HCT116 (cell line): ENCODE results near the gene SV2A. TPM values are rescaled to one million over a fixed set of nuclear protein-coding genes. Genes with fewer than 3 reads are reported as not detected.

Experiments used
- ATAC-seq: fragments of 200-7000 bp; cut with Tn5 transposase; 2 replicates; pipeline ENCODE4 v1.9.1; 2020; ENCODE audit warnings: mild to moderate bottlenecking, moderate library complexity
- BruUV-seq: library from RNA; stranded (reverse); fragments of 400-500 nt; replicated peaks from 2 replicates; lab custom pipeline; 2021; lab: Mats Ljungman, UMichigan
- CTCF ChIA-PET: fragments of 300-600 bp; sonication (Branson Sonifier 250); formaldehyde crosslinking; loops from one replicate; lab custom pipeline; 2021; ENCODE audit warnings: antibody characterized with exemption; lab: Charles Lee
- POLR2A ChIA-PET: fragments of 300-600, 350-600 bp; sonication (Branson Sonifier 250); formaldehyde crosslinking; loops from one replicate; lab custom pipeline; 2021; ENCODE audit warnings: antibody characterized with exemption; lab: Charles Lee
- RAD21 ChIA-PET, 2 experiments: fragments of 300-600 bp; sonication (Branson Sonifier 250); formaldehyde crosslinking; loops; one replicate each; lab custom pipeline; 2023; ENCODE audit warnings: low total read pairs in 2 of 2; ENCODE audit not compliant: uncharacterized antibody in 2 of 2, unreplicated experiment in 2 of 2, low non-redundant PET in 1 of 2; lab: Charles Lee
- DNase-seq: peaks from one replicate; pipeline ENCODE4 v3.0.0-alpha.2; 2010; ENCODE audit warnings: low read depth, low spot score
- H2AFZ ChIP-seq: fragments of 200-600 bp; shearing (Covaris generic), sonication (generic); 2 replicates; pipeline ENCODE4 v1.6.1; 2017; ENCODE audit warnings: low read depth, mixed run types, mixed read lengths, antibody characterized with exemption, low read length; ENCODE audit not compliant: poor library complexity, severe bottlenecking
- H3K27ac ChIP-seq: 2 replicates; pipeline ENCODE4 v1.5.1; 2012; ENCODE audit warnings: low read depth, low read length
- H3K27me3 ChIP-seq: fragments of 200-600 bp; sonication (generic); 2 replicates; pipeline ENCODE4 v1.6.1; 2016; ENCODE audit warnings: mixed run types, low read length, mixed read lengths; ENCODE audit not compliant: insufficient read depth
- H3K36me3 ChIP-seq, 2 experiments: fragments of 200-500 bp in 1 of 2; fragments of 200-600 bp in 1 of 2; sonication (Bioruptor generic) in 1 of 2; sonication (generic) in 1 of 2; 2 replicates each; pipeline versions ENCODE4 v1.5.1 to v1.6.1; 2014 to 2016; ENCODE audit warnings: low read length in 2 of 2, inconsistent platforms in 1 of 2, mixed read lengths in 1 of 2, mixed run types in 1 of 2; ENCODE audit not compliant: insufficient read depth in 2 of 2, control insufficient read depth in 1 of 2
- H3K4me1 ChIP-seq, 2 experiments: fragments of 200-600 bp in 1 of 2; sonication (generic) in 1 of 2; 2 replicates each; pipeline versions ENCODE4 v1.5.1 to v1.6.1; 2012 to 2017; ENCODE audit warnings: low read length in 2 of 2, inconsistent platforms in 1 of 2, mild to moderate bottlenecking in 1 of 2, mixed read lengths in 1 of 2, mixed run types in 1 of 2, moderate library complexity in 1 of 2; ENCODE audit not compliant: insufficient read depth in 2 of 2, control insufficient read depth in 1 of 2
- H3K4me2 ChIP-seq: fragments of 200-600 bp; sonication (generic); 2 replicates; pipeline ENCODE4 v1.6.1; 2017; ENCODE audit warnings: mixed run types, low read length, mixed read lengths
- H3K4me3 ChIP-seq, 2 experiments: fragments of 200-600 bp in 1 of 2; sonication (generic) in 1 of 2; replicated peaks in 1 of 2; 2 replicates each; pipeline ENCODE4 v1.5.1; 2011 to 2016; ENCODE audit warnings: low read length in 2 of 2, control low read depth in 1 of 2, low read depth in 1 of 2, mild to moderate bottlenecking in 1 of 2, mixed read lengths in 1 of 2, mixed run types in 1 of 2
- H3K79me2 ChIP-seq: fragments of 200-600 bp; sonication (generic); 2 replicates; pipeline ENCODE4 v1.6.1; 2017; ENCODE audit warnings: mild to moderate bottlenecking, mixed run types, low read length, moderate library complexity, mixed read lengths; ENCODE audit not compliant: insufficient read depth
- H3K9ac ChIP-seq: fragments of 200-600 bp; sonication (generic); 2 replicates; pipeline ENCODE4 v1.6.1; 2016; ENCODE audit warnings: low read length, mixed read lengths
- H3K9me2 ChIP-seq: fragments of 200-600 bp; sonication (generic), shearing (Covaris generic); 2 replicates; pipeline ENCODE4 v1.6.1; 2017; ENCODE audit warnings: mixed run types, mild to moderate bottlenecking, moderate library complexity; ENCODE audit not compliant: insufficient read depth
- H3K9me3 ChIP-seq, 2 experiments: fragments of 200-500 bp in 1 of 2; fragments of 200-600 bp in 1 of 2; sonication (Bioruptor generic) in 1 of 2; sonication (generic) in 1 of 2; 2 replicates each; pipeline ENCODE4 v1.6.1; 2014 to 2017; ENCODE audit warnings: low read length in 2 of 2, mixed read lengths in 2 of 2, inconsistent platforms in 1 of 2, low read depth in 1 of 2, mild to moderate bottlenecking in 1 of 2, mixed run types in 1 of 2, moderate library complexity in 1 of 2; ENCODE audit not compliant: control insufficient read depth in 1 of 2, insufficient read depth in 1 of 2
- H4K20me1 ChIP-seq: fragments of 200-600 bp; sonication (generic), shearing (Covaris generic); 2 replicates; pipeline ENCODE4 v1.6.1; 2017; ENCODE audit warnings: mixed run types, mild to moderate bottlenecking, moderate library complexity; ENCODE audit not compliant: insufficient read depth
- CBX3 ChIP-seq: IDR thresholded peaks from 2 replicates; pipeline ENCODE4 v1.6.1; 2012; ENCODE audit warnings: low read depth
- EGR1 ChIP-seq: IDR thresholded peaks from 2 replicates; pipeline ENCODE4 v1.6.1; 2012; ENCODE audit warnings: low read depth
- FOSL1 ChIP-seq: IDR thresholded peaks from 2 replicates; pipeline ENCODE4 v1.6.1; 2012; ENCODE audit warnings: low read depth
- JUND ChIP-seq: IDR thresholded peaks from 2 replicates; pipeline ENCODE4 v1.6.1; 2012
- POLR2A ChIP-seq: IDR thresholded peaks from 2 replicates; pipeline ENCODE4 v1.7.0; 2011; ENCODE audit warnings: borderline replicate concordance; ENCODE audit not compliant: insufficient read depth, insufficient read length; ENCODE audit errors: extremely low read depth
- POLR2AphosphoS5 ChIP-seq: IDR thresholded peaks from 2 replicates; pipeline ENCODE4 v1.6.1; 2011; ENCODE audit warnings: mild to moderate bottlenecking, low read depth, low read length, moderate library complexity
- RAD21 ChIP-seq: IDR thresholded peaks from 2 replicates; pipeline ENCODE4 v1.6.1; 2012; ENCODE audit warnings: low read depth, mild to moderate bottlenecking
- SIN3A ChIP-seq: IDR thresholded peaks from 2 replicates; pipeline ENCODE4 v1.6.1; 2012; ENCODE audit warnings: low read depth
- SP1 ChIP-seq: IDR thresholded peaks from 2 replicates; pipeline ENCODE4 v1.6.1; 2012; ENCODE audit warnings: low read depth
- intact Hi-C: fragments of 100-400 bp; cut with micrococcal nuclease; formaldehyde crosslinking; loops from 2 replicates; pipeline ENCODE4 v1.10.0; 2022
- total RNA-seq: library from RNA; stranded (reverse); gene quantifications from one replicate; pipeline ENCODE4 v1.2.1, GENCODE V29; 2021; ENCODE audit not compliant: unreplicated experiment
- TF ChIP-seq, protein P1 (sequence below): IDR thresholded peaks from 2 replicates; pipeline ENCODE4 v1.6.1; 2012
- TF ChIP-seq, protein P2 (sequence below), 3 experiments: fragments of 200-600 bp in 1 of 3; sonication (generic) in 1 of 3; IDR thresholded peaks in 2 of 3; conservative IDR thresholded peaks in 1 of 3; 2 replicates each; pipeline ENCODE4 v1.5.1; 2012 to 2017; ENCODE audit warnings: low read depth in 2 of 3, low read length in 2 of 3, antibody characterized with exemption in 1 of 3, borderline replicate concordance in 1 of 3, control low read depth in 1 of 3, mild to moderate bottlenecking in 1 of 3, mixed read lengths in 1 of 3, mixed run types in 1 of 3, moderate library complexity in 1 of 3; ENCODE audit not compliant: insufficient read depth in 1 of 3

SV2A gene
- total RNA-seq, 1 experiment from 2014 or later, result 0.15 TPM

DNA sequence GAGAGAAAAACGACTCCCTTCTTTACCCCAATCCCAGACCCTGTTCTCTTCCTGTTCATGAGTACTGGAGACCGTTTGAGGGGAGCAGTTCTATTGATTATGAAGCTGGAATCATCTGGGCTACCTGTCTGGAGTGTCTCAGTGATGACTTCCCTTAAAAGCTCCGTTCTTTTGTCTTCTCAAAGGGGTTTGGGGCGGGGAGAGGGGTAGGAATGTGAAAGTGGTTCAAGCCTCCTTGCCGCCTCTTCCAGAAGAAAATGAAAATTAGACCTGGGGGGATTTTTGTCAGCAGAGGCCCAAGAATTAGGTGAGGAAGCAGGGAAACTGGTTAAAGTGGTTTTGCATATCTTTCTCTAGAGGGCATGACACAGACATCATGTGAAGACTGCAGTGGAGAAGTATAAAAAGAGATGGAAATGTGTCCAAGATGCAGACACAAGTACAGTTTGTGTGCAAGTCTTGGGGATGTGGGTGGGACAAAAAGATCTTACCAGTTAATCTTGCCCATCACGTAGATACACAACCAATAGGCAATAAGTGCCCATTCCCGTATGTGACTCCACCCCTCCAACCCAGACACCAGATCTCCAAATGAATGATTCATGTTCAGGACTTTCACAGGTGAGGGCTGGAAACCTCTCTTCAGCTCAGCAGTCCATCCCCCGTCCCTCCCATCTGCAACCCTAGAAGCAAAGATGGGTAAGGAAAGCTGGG, 19.5 kb upstream of the SV2A start:
- peak overlapping the region; percentile 64 to 66 for H3K4me3 ChIP-seq

More for the DNA sequence above, 19.5 kb upstream of the SV2A start:
- intact Hi-C loops, result loop anchor here (5.0 kb wide), 1 partner anchor 75 kb away; the partner anchor contains the start of gene OTUD7B
- Histone ChIP-seq H3K27me3 (no peaks in the 10 kb centered on the region), H3K9me2 (no peaks in the 10 kb centered on the region), H3K4me1 (peaks cover 39 to 63% of the 10 kb centered on the region in 2 experiments), H3K79me2 (no peaks in the 10 kb centered on the region), H3K36me3 (no peaks in the 10 kb centered on the region), H3K4me2 (peak overlapping the region; percentile 90), H3K9ac (peak overlapping the region; percentile 67), H4K20me1 (no peaks in the 10 kb centered on the region), H3K9me3 (no peaks in the 10 kb centered on the region), H3K27ac (peak overlapping the region; percentile 89), H2AFZ (no peak overlapping the region)
- CTCF ChIA-PET, result interaction anchor here (1.7 kb wide), 1 partner anchor 250 kb away, joined by 8 read pairs; no protein-coding TSS in a partner anchor
- BruUV-seq, result no TSS peak
- ATAC-seq, result peak; percentile 74
- RAD21 ChIA-PET, result no interaction called here
- POLR2A ChIA-PET, result interaction anchor here (0.9 to 4.2 kb wide), 3 partner anchors 8 to 93 kb away, joined by 3 to 43 read pairs (median 23); a partner anchor contains a TSS
- TF ChIP-seq SIN3A (peak; percentile 48; the same call in 1 of the 2 replicates), RAD21 (peak; percentile 18; the same call in 1 of the 2 replicates), POLR2A (peak; percentile 83), FOSL1 (peak; percentile 37; the same call in 1 of the 2 replicates), POLR2AphosphoS5 (peak; percentile 89), JUND (peak; percentile 62), EGR1 (no peak), SP1 (peak; percentile 77), CBX3 (no peak)
- TF ChIP-seq, protein P1, sequence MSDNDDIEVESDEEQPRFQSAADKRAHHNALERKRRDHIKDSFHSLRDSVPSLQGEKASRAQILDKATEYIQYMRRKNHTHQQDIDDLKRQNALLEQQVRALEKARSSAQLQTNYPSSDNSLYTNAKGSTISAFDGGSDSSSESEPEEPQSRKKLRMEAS, result peak; percentile 21; the same call in 1 of the 2 replicates
- TF ChIP-seq, protein P2, sequence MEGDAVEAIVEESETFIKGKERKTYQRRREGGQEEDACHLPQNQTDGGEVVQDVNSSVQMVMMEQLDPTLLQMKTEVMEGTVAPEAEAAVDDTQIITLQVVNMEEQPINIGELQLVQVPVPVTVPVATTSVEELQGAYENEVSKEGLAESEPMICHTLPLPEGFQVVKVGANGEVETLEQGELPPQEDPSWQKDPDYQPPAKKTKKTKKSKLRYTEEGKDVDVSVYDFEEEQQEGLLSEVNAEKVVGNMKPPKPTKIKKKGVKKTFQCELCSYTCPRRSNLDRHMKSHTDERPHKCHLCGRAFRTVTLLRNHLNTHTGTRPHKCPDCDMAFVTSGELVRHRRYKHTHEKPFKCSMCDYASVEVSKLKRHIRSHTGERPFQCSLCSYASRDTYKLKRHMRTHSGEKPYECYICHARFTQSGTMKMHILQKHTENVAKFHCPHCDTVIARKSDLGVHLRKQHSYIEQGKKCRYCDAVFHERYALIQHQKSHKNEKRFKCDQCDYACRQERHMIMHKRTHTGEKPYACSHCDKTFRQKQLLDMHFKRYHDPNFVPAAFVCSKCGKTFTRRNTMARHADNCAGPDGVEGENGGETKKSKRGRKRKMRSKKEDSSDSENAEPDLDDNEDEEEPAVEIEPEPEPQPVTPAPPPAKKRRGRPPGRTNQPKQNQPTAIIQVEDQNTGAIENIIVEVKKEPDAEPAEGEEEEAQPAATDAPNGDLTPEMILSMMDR (IDR thresholded peaks at IDR 0.05 in 2 of 3, conservative IDR thresholded peaks at IDR 0.05 in 1 of 3; ENCODE audit: borderline replicate concordance in 1 of 3, insufficient read depth in 1 of 3, low read depth in 2 of 3, low read length in 2 of 3), result no peak
- DNase-seq, result peak; percentile 91
